ENCODE results near the gene OR1F1.
"Not testable (repeated sequence)": the region's sequence is repeated elsewhere in the genome, so short reads cannot be mapped to it uniquely, and the experiment has no call there.

Gene OR1F1

GRCh38 chr16:3175157-3176093, 12.6 kb upstream of the OR1F1 start:
- no peak for DNase-seq

- DNase-seq = no peak
These were observed 8.4 kb upstream of the OR1F1 start for GRCh38 chr16:3179651-3180050.

GRCh38 chr16:3180445-3180878, 7.5 kb upstream of the OR1F1 start:
- DNase-seq = no peak

GRCh38 chr16:3182293-3182607, 5.8 kb upstream of the OR1F1 start:
- DNase-seq = not testable (repeated sequence)

- no peak for DNase-seq
These were observed 5.2 kb upstream of the OR1F1 start for GRCh38 chr16:3182608-3183444.

- DNase-seq = no peak
These were observed 4.4 kb upstream of the OR1F1 start for GRCh38 chr16:3183445-3184139.

- DNase-seq = no peak
These were observed 886 bp upstream of the OR1F1 start for GRCh38 chr16:3186946-3187690.

GRCh38 chr16:3188675-3188924, 596 bp downstream of the OR1F1 start:
- DNase-seq = no peak

- no peak for DNase-seq
These were observed 1.2 kb downstream of the OR1F1 start for GRCh38 chr16:3188925-3189825.

- no peak for DNase-seq
These were observed 1.9 kb downstream of the OR1F1 start for GRCh38 chr16:3189869-3190268.

- DNase-seq = no peak
These were observed 2.9 kb downstream of the OR1F1 start for GRCh38 chr16:3190949-3191353.

- DNase-seq = no peak
These were observed 4.5 kb downstream of the OR1F1 start for GRCh38 chr16:3192476-3193019.

GRCh38 chr16:3193221-3194212, 5.5 kb downstream of the OR1F1 start:
- DNase-seq = no peak

GRCh38 chr16:3194792-3195191, 6.8 kb downstream of the OR1F1 start:
- DNase-seq = no peak

GRCh38 chr16:3195975-3196374, 8.0 kb downstream of the OR1F1 start:
- no peak for DNase-seq

GRCh38 chr16:3197694-3198333, 9.8 kb downstream of the OR1F1 start:
- not testable (repeated sequence) for DNase-seq

- DNase-seq = no peak
These were observed 10.5 kb downstream of the OR1F1 start for GRCh38 chr16:3198334-3199072.

GRCh38 chr16:3202903-3203539, 15.0 kb downstream of the OR1F1 start:
- no peak for DNase-seq

Measured in SIG-M5 (cell line).